ENCODE results near the gene DCDC2.

- TF ChIP-seq CTCF (conservative IDR thresholded peaks at IDR 0.05 in 1 of 2, IDR thresholded peaks at IDR 0.05 in 1 of 2; ENCODE audit: extremely low read depth in 1 of 2, insufficient read depth in 1 of 2, low read depth in 1 of 2, low read length in 2 of 2) (no peak), EZH2 (IDR thresholded peaks at IDR 0.05; ENCODE audit: borderline replicate concordance, low read length) (no peak)
Observed at GRCh38 chr6:24357336-24358218, at the start of gene DCDC2.

Measured in mammary epithelial cell (primary cell).